HepG2 (cell line): ENCODE results near the gene P3R3URF. TPM values are rescaled to one million over a fixed set of nuclear protein-coding genes. Genes with fewer than 3 reads are reported as not detected.

ENCODE experiments used
- ATAC-seq: fragments of 200-7000 bp; cut with Tn5 transposase; 3 replicates; pipeline ENCODE4 v1.9.1; 2020; ENCODE audit warnings: mild to moderate bottlenecking, moderate library complexity
- BruUV-seq: library from RNA; stranded (reverse); fragments of 400-500 nt; replicated peaks from 2 replicates; lab custom pipeline; 2021; lab: Mats Ljungman, UMichigan
- CTCF ChIA-PET: fragments of 300-600 bp; formaldehyde crosslinking; extraction: SDS; loops from one replicate; lab custom pipeline; 2021; ENCODE audit warnings: low total read pairs, inconsistent platforms, low intra/inter-chr PET ratio; lab: Yijun Ruan, JAX
- POLR2A ChIA-PET: fragments of 350-600 bp; sonication (Branson Sonifier 250); formaldehyde crosslinking; loops from one replicate; lab custom pipeline; 2020; ENCODE audit warnings: antibody characterized with exemption, inconsistent platforms; lab: Yijun Ruan, JAX
- DNase-seq: peaks from one replicate; pipeline ENCODE4 v3.0.0-alpha.2; 2015; ENCODE audit warnings: low spot score
- FAIRE-seq: peaks from 3 replicates; lab custom pipeline; 2011; peaks lifted over from hg19 to GRCh38; lab: Jason Lieb, UNC
- H2AFZ ChIP-seq: one replicate; pipeline ENCODE4 v1.6.1; 2011; ENCODE audit warnings: low read length, inconsistent platforms
- H3K27ac ChIP-seq: fragments of 300-600 bp; 3 replicates; pipeline ENCODE4 v1.8.0; 2011; ENCODE audit warnings: mixed run types, mild to moderate bottlenecking, mixed read lengths, low read length, inconsistent platforms; ENCODE audit not compliant: insufficient read depth; ENCODE audit errors: extremely low read length
- H3K27me3 ChIP-seq, 2 experiments: fragments of 200-600 bp in 1 of 2; 2 replicates in 1 of 2; 3 replicates in 1 of 2; pipeline versions ENCODE4 v1.6.0 to v1.8.0; 2011; ENCODE audit warnings: low read length in 2 of 2, mild to moderate bottlenecking in 2 of 2, moderate library complexity in 2 of 2, inconsistent platforms in 1 of 2; ENCODE audit not compliant: insufficient read depth in 2 of 2, control insufficient read depth in 1 of 2
- H3K36me3 ChIP-seq, 2 experiments: fragments of 200-600 bp in 1 of 2; replicated peaks in 1 of 2; 2 replicates in 1 of 2; 3 replicates in 1 of 2; pipeline versions ENCODE4 v1.5.1 to v1.8.0; 2011; ENCODE audit warnings: low read length in 2 of 2, inconsistent platforms in 1 of 2; ENCODE audit not compliant: insufficient read depth in 2 of 2, control insufficient read depth in 1 of 2
- H3K4me1 ChIP-seq: 2 replicates; pipeline ENCODE4 v1.5.1; 2012; ENCODE audit warnings: low read length, inconsistent platforms; ENCODE audit not compliant: insufficient read depth
- H3K4me2 ChIP-seq: 2 replicates; pipeline ENCODE4 v1.6.0; 2011; ENCODE audit warnings: low read depth, low read length, inconsistent platforms
- H3K4me3 ChIP-seq, 3 experiments: fragments of 200-600 bp in 1 of 3; sonication (generic), shearing (Covaris generic) in 1 of 3; replicated peaks in 1 of 3; 2 replicates each; pipeline ENCODE4 v1.5.1; 2011 to 2016; ENCODE audit warnings: low read length in 3 of 3, inconsistent platforms in 2 of 3, low read depth in 2 of 3, mild to moderate bottlenecking in 2 of 3, control low read depth in 1 of 3, mixed read lengths in 1 of 3; ENCODE audit not compliant: insufficient read depth in 1 of 3
- H3K79me2 ChIP-seq: one replicate; pipeline ENCODE4 v1.6.1; 2011; ENCODE audit warnings: low read length, inconsistent platforms; ENCODE audit not compliant: insufficient read depth
- H3K9ac ChIP-seq: 2 replicates; pipeline ENCODE4 v1.6.0; 2011; ENCODE audit warnings: mild to moderate bottlenecking, low read depth, low read length, inconsistent platforms; ENCODE audit not compliant: insufficient read depth
- H3K9me3 ChIP-seq: 2 replicates; pipeline ENCODE4 v1.5.1; 2012; ENCODE audit warnings: mild to moderate bottlenecking, low read length
- H4K20me1 ChIP-seq: 2 replicates; pipeline ENCODE4 v1.6.0; 2011; ENCODE audit warnings: inconsistent platforms, mild to moderate bottlenecking, low read length, moderate library complexity; ENCODE audit not compliant: insufficient read depth
- SP140L ChIP-seq: sonication (generic); formaldehyde crosslinking; IDR thresholded peaks from 2 replicates; pipeline ENCODE4 v1.4.0; 2020; ENCODE audit warnings: missing genetic modification reagents, borderline replicate concordance
- TEAD3 ChIP-seq: optimal IDR thresholded peaks from 2 replicates; pipeline ENCODE3; 2016; ENCODE audit warnings: borderline replicate concordance
- ZKSCAN1 ChIP-seq: fragments of 150-350 bp; IDR thresholded peaks from 2 replicates; pipeline ENCODE4 v1.6.1; 2014; ENCODE audit warnings: low read length
- ZNF777 ChIP-seq: sonication (generic); formaldehyde crosslinking; IDR thresholded peaks from 2 replicates; pipeline ENCODE4 v1.4.0; 2020; ENCODE audit warnings: missing genetic modification reagents
- WGBS: methylation state at CpG from one replicate; pipeline ENCODE4 v1.1.6; 2017; ENCODE audit warnings: low lambda C conversion rate; 5-methylcytosine and 5-hydroxymethylcytosine counted together
- in situ Hi-C: cut with HindIII; loops from 2 replicates; pipeline ENCODE4 v1.10.0; 2017; ENCODE audit warnings: low pct_unique_long_range_greater_than_20kb; ENCODE audit not compliant: extremely low pct_ligation_motif_present
- intact Hi-C: fragments of 100-400 bp; cut with micrococcal nuclease; formaldehyde crosslinking; loops from one replicate; pipeline ENCODE4 v1.10.0; 2022; ENCODE audit not compliant: unreplicated experiment
- polyA plus RNA-seq, 8 experiments: library from polyadenylated mRNA; depleted of rRNA in 3 of 8; stranded (reverse) in 7 of 8; unstranded in 1 of 8; fragments of >200 nt; fragmentation: Illumina TruSeq in 4 of 8; extraction: Trizol in 4 of 8; gene quantifications; 2 replicates each; pipeline versions ENCODE4 v1.2.1 to v1.2.3, GENCODE V29; 2011 to 2016; ENCODE audit warnings: low read depth in 4 of 8, missing spikeins in 1 of 8, mixed read lengths in 1 of 8; ENCODE audit not compliant: insufficient read depth in 1 of 8
- total RNA-seq, 5 experiments: library from RNA; depleted of rRNA; stranded (reverse); fragments of >200 nt; fragmentation: Illumina TruSeq; extraction: Trizol; gene quantifications; 2 replicates each; pipeline ENCODE4 v1.2.3, GENCODE V29; 2016; ENCODE audit warnings: low read depth in 1 of 5
- TF ChIP-seq, protein P1 (sequence below): sonication (generic); formaldehyde crosslinking; IDR thresholded peaks from 2 replicates; pipeline ENCODE4 v1.4.0; 2020; ENCODE audit warnings: missing genetic modification reagents, borderline replicate concordance
- TF ChIP-seq, protein P2 (sequence below): sonication (generic); formaldehyde crosslinking; IDR thresholded peaks from 2 replicates; pipeline ENCODE4 v1.9.0; 2021; ENCODE audit warnings: missing genetic modification reagents, mild to moderate bottlenecking, borderline replicate concordance

The P3R3URF gene
- total and polyA plus RNA-seq, 2 of the 13 experiments (the other 11 are each of a cell fraction or from before 2014, with no cell fraction given) = not detected

DNA sequence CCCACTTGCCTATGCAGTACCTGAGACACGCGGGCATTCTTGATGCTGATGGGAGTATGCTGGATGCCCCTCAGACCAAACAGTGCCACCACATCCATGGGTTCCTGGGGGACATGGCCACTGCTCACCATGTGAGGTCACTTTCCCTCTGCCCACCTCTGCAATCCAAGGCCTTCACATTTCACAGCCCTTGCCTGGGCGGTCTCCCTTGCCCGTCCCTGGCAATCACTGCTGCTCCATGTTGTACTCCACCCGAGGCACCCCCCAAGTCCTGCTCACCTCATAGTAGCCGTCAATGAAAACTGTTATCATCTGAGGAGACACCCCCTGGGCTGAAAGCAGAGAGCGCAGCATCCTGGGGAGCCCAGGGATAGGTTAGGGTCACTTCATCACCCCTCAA, 17.0 kb upstream of the P3R3URF start (continued):
- TF ChIP-seq, protein P1, sequence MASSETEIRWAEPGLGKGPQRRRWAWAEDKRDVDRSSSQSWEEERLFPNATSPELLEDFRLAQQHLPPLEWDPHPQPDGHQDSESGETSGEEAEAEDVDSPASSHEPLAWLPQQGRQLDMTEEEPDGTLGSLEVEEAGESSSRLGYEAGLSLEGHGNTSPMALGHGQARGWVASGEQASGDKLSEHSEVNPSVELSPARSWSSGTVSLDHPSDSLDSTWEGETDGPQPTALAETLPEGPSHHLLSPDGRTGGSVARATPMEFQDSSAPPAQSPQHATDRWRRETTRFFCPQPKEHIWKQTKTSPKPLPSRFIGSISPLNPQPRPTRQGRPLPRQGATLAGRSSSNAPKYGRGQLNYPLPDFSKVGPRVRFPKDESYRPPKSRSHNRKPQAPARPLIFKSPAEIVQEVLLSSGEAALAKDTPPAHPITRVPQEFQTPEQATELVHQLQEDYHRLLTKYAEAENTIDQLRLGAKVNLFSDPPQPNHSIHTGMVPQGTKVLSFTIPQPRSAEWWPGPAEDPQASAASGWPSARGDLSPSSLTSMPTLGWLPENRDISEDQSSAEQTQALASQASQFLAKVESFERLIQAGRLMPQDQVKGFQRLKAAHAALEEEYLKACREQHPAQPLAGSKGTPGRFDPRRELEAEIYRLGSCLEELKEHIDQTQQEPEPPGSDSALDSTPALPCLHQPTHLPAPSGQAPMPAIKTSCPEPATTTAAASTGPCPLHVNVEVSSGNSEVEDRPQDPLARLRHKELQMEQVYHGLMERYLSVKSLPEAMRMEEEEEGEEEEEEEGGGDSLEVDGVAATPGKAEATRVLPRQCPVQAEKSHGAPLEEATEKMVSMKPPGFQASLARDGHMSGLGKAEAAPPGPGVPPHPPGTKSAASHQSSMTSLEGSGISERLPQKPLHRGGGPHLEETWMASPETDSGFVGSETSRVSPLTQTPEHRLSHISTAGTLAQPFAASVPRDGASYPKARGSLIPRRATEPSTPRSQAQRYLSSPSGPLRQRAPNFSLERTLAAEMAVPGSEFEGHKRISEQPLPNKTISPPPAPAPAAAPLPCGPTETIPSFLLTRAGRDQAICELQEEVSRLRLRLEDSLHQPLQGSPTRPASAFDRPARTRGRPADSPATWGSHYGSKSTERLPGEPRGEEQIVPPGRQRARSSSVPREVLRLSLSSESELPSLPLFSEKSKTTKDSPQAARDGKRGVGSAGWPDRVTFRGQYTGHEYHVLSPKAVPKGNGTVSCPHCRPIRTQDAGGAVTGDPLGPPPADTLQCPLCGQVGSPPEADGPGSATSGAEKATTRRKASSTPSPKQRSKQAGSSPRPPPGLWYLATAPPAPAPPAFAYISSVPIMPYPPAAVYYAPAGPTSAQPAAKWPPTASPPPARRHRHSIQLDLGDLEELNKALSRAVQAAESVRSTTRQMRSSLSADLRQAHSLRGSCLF (CRISPR knock-in tag) = no peak
- TF ChIP-seq SP140L (no peak), ZKSCAN1 (no peak), ZNF777 (no peak)

DNA sequence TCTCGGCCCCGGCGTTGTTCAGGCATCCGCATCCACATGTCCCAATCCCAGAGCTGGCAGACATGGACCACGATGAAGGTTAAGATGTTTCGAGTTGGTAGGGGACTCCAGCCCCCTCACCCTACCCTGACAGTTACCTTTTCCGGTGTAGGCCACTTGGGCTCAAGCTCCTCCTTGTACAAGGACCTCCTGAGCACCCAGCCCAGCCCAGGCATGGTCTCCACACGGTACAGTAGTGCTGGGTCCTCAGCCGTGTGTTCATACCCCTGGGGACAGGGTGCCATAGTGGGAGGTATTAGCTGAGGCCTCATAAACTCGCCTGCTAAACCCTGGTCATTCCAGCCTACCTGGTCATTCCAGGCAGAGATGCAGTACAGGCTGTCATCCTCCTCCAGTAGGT, 15.9 kb upstream of the P3R3URF start:
- in situ Hi-C loops = no loop called here

More for the DNA sequence above, 15.9 kb upstream of the P3R3URF start:
- no peak overlapping the region for H2AFZ ChIP-seq
- H3K4me3 ChIP-seq = no peak overlapping the region
- ATAC-seq (no peak), FAIRE-seq (no peak), DNase-seq (no peak)
- ChIA-PET POLR2A (interaction anchor here (1.9 kb wide), 1 partner anchor 9 kb away, joined by 6 read pairs; no protein-coding TSS in a partner anchor), CTCF (no interaction called here)
- H3K27me3 ChIP-seq = no peaks in the 10 kb centered on the region
- peaks cover 15% of the 10 kb centered on the region for H3K4me1 ChIP-seq
- H3K9me3 ChIP-seq = no peaks in the 10 kb centered on the region
- H3K36me3 ChIP-seq = peaks cover 5 to 41% of the 10 kb centered on the region in 2 experiments; a peak in 3 of 5 replicates
- TF ChIP-seq, protein P2, sequence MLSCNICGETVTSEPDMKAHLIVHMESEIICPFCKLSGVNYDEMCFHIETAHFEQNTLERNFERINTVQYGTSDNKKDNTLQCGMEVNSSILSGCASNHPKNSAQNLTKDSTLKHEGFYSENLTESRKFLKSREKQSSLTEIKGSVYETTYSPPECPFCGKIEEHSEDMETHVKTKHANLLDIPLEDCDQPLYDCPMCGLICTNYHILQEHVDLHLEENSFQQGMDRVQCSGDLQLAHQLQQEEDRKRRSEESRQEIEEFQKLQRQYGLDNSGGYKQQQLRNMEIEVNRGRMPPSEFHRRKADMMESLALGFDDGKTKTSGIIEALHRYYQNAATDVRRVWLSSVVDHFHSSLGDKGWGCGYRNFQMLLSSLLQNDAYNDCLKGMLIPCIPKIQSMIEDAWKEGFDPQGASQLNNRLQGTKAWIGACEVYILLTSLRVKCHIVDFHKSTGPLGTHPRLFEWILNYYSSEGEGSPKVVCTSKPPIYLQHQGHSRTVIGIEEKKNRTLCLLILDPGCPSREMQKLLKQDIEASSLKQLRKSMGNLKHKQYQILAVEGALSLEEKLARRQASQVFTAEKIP (CRISPR knock-in tag) = no peak
- no peak for TF ChIP-seq TEAD3 (CRISPR knock-in tag)
- no peak for TF ChIP-seq SP140L
- 97% methylated on average over 6 of the region's 10 CpGs for WGBS
- no peaks in the 10 kb centered on the region for H4K20me1 ChIP-seq
- no TSS peak for BruUV-seq
- intact Hi-C loops = no loop called here
- H3K79me2 ChIP-seq = no peaks in the 10 kb centered on the region
- no peak overlapping the region for H3K27ac ChIP-seq
- no peak overlapping the region for H3K4me2 ChIP-seq
- no peak overlapping the region for H3K9ac ChIP-seq
